HG03045 (cell line): Measurements from ENCODE around the gene TEKT3.

Experiments
- ATAC-seq: cut with Tn5 transposase; IDR thresholded peaks from one replicate; pipeline ENCODE4 v1.9.1; 2021; ENCODE audit warnings: mild to moderate bottlenecking, moderate library complexity; ENCODE audit not compliant: unreplicated experiment

Gene TEKT3

DNA sequence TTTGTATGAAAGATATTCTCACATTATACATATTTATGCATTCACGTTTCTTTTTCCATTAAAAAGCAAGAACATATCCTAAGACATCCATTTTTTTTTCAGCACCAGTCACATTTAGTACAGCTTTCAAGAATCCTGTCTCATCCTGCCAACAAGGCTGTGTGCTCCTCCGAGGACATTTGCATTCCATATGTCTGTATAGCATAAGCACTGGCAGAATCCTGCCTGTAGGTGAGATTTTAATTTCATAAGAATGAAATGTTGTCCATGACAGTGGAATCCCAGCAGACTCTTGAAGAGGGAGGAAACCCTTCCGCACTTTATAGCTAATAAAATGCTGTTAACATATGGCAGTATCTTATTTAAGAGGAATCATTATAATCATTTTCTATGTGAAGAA lies 73.4 kb downstream of the TEKT3 start:
- no peak for ATAC-seq

DNA sequence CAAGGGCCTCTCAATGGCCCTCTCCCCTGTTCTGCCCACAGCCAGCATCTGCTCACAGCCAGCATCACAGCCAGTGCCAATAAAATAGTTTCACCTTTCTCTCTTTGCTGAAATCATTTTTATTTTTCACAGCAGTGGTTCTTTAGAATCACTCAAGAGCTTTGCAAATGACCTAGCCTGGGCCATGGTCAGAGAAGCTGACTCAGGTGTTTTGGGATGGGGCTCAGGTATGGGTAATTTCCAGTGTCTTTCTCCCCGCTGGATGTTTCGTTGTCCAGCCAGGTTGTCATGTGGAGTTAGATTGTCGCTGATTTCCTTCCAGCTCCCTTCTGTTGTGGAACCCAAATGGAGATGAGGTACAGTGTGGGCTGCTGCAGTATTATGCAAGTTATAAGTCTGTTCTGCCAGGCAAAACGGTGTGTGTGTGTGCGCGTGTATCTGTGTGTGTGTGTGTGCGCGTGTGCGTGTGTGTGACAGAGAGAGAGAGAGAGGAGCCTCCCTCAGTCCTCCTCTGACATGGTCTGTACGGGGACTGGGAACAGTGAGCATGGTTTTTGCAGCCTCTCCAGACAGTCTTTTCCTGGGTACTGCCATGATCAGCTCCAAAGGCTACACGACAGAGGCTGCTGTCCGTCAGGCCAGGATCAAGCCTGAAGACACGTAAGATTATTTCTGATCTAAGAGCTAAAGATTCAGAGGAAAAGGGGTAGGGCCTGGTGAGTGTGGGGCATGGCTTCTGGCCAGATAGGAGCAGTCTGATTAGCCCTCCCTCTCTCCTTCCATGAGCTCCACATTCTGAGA lies 74.9 kb downstream of the TEKT3 start:
- no peak for ATAC-seq

GRCh38 chr17:15265131-15265530 lies 76.3 kb downstream of the TEKT3 start, which contains the start of gene PMP22:
Gene PMP22, minus strand, starts transcription at chr17:15265326. Its CDS starts 4,599 bp downstream, at chr17:15260727.
- no peak for ATAC-seq

DNA sequence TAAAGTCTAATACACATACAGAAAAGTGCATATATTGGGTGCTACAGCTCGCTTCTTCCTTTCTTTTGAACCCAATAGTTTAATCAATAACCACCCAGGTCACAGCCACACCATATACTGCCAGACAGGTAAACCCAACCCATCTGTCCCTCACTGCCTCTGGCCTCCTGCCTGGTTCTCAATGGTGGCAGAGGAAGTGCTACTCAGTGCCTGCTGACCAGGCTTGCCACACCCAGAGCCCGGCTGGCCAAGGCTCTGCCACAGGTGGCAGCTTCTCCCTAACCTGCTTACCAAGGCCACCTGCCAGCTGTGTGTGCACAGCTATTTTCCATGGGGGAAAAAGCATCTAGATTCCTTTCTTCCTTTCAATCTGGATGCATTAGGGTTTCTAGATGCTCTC lies 76.9 kb downstream of the TEKT3 start:
- no peak for ATAC-seq

DNA sequence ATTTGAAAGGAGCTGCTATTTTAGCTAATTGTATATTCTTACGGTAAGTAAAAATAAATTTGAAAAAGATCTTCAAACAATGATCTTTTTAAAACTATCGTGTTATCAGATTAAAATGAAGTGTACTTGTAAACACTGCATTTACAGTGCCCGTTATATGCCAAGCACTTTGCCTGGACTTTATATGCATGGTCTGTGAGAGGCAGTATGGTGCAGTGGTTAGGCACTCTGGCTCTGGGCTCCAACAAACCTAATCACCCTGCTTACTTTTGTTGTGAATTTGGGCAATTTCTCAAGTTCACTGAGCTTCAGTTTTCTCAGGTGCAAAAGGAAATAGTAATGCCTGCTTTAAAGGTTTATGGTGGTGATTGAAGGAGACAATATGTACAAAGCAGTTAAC lies 77.7 kb downstream of the TEKT3 start:
- no peak for ATAC-seq

- no peak for ATAC-seq
These were observed 78.2 kb downstream of the TEKT3 start for GRCh38 chr17:15263206-15263579.

- ATAC-seq = no peak
These were observed 78.8 kb downstream of the TEKT3 start for GRCh38 chr17:15262291-15263205.

GRCh38 chr17:15261802-15262290 lies 79.6 kb downstream of the TEKT3 start:
- no peak for ATAC-seq

DNA sequence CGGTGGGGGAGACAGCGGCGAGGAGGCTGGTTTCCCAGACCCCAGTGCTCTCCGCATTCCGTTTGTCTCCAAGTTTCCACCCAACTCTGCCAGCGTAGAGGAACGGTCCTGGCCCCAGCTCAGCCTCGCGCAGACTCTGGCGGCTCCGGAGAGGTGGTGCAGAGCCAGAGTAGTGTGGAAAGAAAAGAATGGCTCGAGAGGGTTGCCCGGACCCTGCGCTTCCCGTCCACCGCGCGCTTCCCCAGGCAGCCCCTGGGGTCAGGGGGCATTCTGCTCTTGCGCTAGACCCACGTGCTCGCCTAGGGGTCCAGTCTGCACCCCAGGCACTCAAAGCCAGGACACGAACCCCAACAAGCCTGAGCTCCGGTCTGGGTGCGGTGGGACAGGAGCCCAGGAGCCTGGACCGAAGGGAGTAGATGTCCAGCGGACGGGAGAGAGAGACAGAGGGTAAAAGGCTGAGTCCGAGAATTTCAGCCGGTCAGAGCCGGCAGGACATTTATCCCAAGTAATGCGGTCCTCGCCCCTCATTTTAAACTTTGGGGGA lies 80.1 kb downstream of the TEKT3 start:
- ATAC-seq = no peak

DNA sequence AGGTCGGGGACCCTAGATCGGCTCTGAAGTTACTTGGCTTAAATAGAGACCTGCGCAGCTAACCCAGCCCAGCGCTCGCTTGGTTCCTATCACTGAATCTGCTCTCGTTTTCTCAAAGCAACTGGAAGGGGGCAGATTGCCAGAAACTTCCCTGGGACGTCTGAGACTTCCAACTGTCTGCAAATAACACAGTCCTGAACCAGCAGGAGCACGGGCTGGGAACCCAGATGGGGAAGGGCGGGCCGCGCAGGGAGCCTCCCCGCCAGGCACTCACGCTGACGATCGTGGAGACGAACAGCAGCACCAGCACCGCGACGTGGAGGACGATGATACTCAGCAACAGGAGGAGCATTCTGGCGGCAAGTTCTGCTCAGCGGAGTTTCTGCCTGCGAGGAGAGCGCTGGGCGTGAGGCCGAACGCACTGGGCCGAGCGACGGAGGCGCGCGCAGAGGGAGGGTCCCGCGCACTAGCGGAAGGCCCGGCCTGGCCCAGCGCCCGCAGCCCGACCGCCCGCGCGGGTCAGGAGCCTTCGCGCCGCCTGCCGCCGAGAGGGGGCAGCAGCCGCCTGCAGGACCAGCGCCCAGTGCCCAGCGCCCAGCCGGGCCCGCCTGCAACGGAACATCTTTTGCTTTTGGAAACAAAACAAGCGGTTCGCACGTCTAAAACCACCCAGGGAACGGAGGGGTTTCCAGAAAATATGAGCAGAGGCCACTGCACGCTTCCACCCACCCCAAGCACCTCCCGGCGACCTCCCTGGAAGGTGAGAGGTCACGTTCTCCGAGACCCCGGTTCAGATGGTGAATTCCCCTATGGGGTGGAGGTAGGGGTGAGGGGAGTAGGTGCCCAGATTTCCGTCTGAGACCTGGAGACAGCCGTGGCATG lies 80.8 kb downstream of the TEKT3 start:
- ATAC-seq = no peak

- no peak for ATAC-seq
These were observed 83.4 kb downstream of the TEKT3 start for GRCh38 chr17:15257796-15258512.

- peak; percentile 74 for ATAC-seq
These were observed 84.1 kb downstream of the TEKT3 start for GRCh38 chr17:15257258-15257788.

GRCh38 chr17:15256689-15257088 lies 84.7 kb downstream of the TEKT3 start:
- no peak for ATAC-seq

DNA sequence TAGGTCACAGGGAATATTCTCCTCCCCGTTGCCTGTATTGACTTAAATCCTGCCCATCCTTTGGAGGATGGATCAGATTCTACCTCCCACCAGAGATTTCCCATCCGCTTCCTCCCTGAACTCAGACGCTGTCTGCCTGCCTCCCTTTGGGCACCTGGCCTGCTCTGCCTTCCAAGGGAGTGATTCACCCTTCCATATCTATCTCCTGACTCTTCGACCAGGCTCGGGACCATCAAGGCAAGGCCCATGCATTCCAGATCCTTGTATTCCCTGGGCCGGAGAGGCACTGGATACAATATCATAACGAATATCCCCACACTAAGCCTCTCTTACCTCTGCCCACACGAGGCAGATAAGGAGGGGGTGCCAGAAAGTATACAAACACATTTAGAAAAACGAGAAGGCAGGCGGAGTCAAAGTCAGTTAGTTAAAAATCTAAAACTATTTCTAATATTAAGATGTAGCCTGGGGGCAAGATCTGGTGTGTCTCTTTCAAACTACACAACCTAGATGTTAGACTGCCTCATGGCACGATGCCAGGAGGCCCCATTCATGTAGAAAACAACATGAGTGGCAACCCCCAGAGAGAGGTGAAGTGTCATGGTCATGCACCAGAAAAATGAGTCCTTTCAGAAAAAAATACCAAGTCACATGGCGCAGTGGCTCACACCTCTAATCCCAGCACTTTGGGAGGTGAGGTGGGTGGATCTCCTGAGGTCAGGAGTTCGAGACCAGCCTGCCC lies 85.5 kb downstream of the TEKT3 start:
- ATAC-seq = no peak
